GM21786 (cell line): ENCODE results near the gene SEC23B.
"Not testable (repeated sequence)": the region's sequence is repeated elsewhere in the genome, so short reads cannot be mapped to it uniquely, and the experiment has no call there.

Experiments used
- ATAC-seq: cut with Tn5 transposase; IDR thresholded peaks from one replicate; pipeline ENCODE4 v1.9.1; 2021; ENCODE audit not compliant: unreplicated experiment

SEC23B gene

DNA sequence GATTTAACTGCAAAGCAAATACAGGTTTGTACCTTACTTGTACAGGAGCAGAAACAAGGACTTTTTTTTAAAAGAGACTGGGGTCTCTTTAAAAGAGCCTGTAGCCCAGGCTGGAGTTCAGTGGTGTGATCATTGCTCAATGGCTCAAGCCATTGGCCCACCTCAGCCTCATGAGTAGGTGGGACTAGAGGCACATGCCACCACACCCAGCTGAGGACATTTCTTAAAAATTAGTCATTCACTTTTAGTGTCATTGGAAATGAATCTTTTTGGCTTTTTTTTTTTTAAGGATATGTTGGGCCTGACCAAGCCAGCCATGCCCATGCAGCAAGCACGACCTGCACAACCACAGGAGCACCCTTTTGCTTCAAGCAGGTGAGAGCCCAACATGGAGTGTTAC is 16.9 kb downstream of the SEC23B start:
- ATAC-seq, result no peak

DNA sequence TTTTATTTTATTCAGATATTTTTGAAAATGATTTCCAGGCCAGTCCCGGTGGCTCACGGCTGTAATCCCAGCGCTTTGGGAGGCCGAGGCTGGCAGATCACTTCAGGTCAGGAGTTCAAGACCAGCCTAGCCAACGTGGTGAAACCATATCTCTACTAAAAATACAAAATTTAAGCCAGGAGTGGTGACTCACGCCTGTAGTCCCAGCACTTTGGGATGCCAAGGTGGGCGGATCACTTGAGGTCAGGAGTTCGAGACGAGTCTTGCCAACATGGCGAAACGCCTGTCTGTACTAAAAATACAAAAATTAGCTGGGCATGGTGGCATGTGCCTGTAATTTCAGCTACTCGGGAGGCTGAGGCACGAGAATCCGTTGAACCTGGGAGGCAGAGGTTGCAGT is 19.0 kb downstream of the SEC23B start:
- not testable (repeated sequence) for ATAC-seq

DNA sequence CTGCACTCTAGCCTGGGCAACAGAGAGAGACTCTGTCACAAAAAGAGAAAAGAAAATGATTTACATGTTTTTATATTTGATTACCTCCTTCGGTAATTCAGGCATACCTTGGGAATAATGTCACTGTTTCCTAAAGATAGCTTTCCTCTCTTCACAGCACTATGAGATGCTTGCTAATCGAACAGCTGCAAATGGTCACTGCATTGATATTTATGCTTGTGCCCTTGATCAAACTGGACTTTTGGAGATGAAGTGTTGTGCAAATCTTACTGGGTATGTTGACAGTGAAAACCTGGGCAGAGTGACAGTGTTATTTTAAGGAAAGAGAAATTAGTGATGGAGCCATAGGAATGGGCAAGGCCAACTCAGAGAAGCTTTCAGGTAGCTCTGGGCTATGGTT is 19.6 kb downstream of the SEC23B start:
- no peak for ATAC-seq

DNA sequence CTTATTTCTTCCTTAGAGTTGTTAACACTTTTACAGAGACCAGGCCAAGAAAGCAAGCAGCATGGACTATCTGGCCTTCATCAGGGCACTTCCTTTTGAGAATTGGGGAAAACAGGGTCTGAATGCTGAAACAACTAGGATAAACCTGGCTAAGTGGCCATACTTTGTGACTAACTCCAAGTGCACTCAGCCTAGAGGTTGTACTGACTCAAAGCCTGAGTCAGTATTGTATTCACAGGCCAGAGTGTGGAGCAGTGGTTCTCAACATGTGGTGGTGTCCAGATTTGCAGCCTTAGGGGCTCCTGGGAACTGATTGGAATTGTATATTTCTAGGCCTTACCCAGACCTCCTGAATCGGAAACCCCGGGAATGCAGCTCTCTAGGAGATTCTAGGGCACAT is 20.1 kb downstream of the SEC23B start:
- no peak for ATAC-seq

DNA sequence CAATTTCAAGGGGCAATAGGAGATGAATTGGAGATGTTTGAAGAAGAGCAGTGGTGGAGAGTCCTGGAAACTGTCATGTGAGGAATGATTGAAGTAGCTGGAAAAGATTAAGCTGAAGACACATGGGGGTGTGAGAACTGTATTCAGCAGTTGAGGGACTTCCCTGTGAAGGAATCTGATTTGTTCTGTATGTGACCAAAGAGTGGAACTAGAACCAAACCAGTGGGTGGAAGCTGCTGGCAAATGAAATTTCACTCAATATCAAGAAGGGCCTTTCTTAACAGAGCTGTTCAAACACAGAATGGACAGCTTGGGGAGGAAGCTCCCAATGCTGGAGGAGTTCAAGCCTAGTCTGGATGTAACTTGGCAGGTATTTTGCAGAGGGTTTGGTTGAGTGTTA is 21.3 kb downstream of the SEC23B start:
- ATAC-seq, result no peak

DNA sequence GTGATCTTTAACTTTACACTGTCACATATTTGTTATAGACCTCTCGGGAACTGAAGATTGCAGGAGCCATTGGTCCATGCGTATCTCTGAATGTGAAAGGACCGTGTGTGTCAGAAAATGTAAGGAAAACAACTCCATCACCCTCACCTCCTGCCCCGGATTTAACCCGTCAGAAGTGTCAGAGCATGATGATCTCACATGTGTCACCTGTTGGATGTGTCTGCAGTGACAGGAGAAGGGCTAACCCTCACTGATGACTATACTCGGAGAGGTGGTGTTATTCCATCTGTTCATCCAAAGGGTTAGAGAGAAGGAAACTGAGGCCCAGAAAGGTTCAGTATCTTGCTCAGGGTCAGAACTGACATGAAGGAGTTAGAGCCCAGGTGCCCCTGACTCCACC is 24.9 kb downstream of the SEC23B start:
- no peak for ATAC-seq

DNA sequence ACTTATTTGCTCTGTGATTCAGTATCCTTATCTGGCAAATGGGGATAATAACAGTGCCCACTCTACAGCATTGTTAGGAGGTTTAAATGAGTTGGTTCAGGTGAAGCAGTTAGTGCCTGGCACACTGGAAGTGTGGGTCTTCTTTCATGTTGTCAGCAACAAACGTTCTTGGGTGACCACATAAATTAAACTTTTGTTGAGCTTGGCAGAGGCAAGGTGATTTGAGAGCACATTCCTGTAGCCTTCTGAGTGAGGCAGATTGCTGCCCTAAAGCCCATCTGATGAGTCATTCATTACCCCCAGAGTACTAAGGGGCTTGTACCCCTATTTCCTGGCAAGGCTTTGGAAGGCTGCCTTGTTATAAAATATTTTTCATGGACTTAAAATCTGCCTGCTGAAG is 25.8 kb downstream of the SEC23B start:
- ATAC-seq, result no peak

DNA sequence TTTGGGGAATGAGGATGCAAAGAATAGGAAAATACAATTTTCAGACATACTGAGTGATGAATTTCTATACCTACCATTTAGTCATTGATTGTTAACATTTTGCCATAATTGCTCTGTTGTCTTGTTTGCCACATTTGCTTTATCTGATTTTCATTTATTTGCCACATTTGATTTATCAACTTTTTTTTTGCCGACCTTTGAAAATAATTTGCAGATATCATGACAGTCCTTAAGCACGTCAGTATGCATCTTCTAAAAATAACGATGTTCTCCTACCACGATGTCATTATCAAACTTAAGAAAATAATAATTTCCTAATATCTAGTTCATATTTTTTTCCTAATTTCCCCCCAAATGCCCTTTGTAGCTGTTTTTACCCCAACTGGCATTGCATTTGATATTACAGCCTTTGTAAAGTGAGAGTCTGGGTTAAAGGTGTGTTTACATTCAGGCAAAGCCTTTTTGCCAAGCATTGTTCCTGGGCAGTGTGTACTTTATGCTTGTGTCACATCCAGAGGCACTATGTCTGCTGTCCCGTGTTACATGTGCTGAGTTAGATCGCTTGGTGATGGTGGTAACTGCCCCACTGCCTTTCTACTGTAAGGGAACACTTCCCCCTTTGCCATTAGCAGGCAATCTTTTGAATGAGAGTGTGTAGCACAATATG is 26.4 kb downstream of the SEC23B start:
- no peak for ATAC-seq

DNA sequence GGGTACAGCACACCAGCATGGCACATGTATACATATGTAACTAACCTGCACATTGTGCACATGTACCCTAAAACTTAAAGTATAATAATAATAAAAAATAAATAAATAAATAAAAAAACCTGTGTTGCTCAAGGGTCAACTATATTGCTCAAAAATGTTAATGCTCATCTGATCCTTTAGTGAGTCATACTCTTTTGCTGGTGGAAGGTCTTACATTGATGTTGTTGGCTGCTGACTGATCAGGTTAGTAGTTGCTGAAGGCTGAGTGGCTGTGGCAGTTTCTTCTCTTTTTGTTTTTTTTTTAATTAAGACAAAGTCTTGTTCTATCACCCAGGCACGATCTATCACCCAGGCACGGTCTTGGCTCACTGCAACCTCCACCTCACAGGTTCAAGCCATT is 29.9 kb downstream of the SEC23B start:
- no peak for ATAC-seq

DNA sequence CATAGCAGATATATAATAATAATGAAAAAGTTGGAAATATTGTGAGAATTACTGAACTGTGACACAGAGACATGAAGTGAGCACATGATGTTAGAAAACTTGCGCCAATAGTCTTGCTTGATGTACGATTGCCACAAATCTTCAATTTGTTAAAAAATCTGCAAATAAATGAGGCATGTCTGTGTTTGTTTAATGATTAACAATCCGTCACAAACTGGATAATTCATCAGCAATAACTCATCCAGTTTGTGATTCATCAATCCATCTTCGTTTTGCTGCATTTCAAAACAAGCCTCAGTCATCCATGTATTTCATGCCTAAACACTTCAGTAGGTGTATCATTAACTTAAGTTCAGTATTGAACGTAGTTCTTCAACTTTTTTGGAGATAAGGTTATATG is 34.0 kb downstream of the SEC23B start:
- no peak for ATAC-seq

DNA sequence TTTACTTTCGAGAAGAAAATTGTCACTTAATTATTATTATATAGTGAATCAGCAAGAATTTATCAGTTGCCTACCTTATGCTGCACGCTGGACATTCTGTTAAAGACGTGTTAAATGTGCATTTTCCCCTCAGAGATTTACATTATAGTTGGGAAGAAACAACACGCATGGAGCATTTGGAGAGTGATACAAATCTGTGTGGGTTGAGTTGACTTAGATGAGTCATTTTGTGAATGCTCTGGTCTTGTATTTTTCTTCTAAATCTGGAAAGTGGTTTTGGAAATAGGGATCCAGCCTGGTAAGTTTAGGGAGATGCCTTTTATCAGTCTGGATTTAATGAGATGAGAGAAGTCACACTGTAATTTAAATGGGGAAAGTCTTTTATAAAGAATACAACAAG is 35.5 kb downstream of the SEC23B start:
- ATAC-seq, result no peak

DNA sequence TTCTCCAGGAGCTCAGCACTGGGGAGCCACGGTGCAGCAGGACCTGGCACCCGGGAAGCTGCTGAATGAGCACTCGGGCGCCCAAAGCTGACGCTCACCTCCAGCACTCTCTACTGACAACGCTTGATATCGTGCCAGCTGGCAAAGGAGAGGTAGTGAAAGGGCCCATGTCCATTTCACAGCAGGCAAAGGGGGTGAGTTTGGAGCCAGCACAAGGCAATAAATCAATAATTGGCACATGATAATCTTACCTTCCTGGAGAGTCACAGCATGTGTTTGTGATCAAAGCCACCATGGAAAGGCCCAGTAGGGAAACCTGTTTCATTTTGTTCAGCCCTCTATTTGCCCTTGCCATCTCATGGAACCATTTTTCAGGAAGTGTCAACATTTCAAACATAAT is 36.2 kb downstream of the SEC23B start:
- no peak for ATAC-seq

DNA sequence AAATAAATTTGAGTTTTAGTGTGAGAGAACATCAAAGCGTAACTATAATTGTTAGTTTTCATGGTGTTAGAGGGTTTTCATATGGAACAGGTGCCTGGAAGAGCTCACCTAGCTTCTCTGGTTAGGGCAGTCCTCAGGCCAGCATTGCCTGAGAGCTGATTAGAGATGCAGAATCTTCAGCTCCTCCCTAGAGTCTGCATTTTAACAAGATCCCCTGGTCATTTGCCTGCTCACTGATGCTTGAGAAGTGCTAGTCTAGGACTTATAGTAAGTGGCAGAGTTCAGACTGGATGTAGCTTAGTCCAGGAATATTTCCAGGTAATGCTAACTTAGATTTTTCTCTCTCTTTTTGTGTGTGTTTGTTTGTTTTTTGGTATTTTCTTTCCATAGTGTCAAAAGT is 37.8 kb downstream of the SEC23B start:
- no peak for ATAC-seq

DNA sequence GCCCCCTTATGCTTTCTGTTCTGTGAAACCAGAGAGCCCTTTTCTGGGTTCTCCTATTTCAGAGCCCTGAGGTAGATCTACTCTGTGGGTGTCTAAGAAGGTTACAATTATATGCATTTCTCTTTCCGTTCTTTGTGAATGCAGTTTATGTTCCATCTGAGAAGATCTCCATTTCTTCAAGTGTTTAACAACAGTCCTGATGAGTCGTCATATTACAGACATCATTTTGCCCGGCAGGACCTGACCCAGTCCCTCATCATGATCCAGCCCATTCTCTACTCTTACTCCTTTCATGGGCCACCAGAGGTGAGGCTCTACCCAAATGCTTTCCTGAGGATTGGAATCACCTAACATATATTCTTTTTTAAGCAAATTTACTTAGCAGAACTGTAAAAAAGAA is 40.7 kb downstream of the SEC23B start:
- no peak for ATAC-seq

DNA sequence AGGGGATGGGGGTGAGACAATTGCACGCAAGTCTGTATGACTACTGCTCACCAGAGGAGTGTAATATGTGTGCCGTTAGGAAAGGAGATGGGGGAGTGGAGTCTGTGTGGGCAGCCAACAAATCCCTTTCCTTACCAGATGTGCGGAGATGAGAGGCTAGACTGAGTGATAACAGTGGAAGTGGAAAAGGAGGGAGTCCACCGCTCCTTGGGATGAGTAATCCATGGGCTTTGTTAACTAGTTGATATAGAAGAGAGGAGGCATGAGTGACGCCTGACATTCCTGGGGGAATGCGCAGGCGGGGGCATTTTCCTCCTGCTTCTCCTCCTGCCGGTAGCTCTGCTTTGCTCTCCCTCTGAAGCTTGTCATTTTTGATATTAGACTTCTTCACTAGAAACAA is 46.0 kb downstream of the SEC23B start:
- ATAC-seq, result no peak

DNA sequence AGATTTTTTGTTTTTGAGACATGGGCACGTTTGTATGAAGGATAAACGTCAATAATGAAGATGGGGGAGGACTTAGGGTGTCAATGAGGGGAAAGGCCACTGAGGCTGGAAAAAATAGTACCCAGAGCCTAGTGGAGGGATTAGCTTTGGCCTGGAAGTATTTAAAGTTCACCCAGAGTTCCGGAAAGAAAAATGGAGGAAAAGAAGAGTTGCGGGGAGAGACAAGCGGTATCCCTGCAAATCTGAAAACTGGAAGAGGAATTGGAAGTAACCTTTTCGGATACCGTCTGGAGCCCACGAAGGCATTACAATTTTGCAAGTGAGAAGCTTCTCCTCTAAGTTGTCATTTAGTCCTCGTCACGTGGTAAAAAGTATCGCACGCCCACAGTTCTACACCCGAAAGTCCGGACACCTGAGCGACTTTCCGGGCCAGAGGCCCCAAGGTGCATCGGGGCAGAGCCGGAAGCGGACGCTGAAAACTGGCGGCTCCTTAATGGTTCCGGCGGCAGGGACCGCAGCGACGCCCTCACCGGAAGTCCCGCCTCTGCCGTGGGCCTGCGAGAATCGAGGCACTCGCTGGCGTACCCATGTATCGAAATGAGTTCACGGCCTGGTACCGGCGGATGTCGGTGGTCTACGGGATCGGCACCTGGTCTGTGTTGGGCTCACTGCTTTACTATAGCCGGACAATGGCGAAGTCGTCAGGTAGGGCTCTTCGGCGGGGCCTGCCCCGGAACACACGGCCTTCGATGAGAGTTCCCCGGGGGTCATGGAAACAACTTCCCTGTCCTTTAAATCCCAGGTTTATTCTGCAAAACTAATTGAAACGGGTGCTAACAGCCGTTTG is 59.4 kb downstream of the SEC23B start, which contains the start of gene SMIM26:
SMIM26 (plus strand) TSS at position 541 of the 847 bp plus-strand sequence; CDS start at position 588, 47 bp downstream.
- peak; percentile 98 for ATAC-seq

DNA sequence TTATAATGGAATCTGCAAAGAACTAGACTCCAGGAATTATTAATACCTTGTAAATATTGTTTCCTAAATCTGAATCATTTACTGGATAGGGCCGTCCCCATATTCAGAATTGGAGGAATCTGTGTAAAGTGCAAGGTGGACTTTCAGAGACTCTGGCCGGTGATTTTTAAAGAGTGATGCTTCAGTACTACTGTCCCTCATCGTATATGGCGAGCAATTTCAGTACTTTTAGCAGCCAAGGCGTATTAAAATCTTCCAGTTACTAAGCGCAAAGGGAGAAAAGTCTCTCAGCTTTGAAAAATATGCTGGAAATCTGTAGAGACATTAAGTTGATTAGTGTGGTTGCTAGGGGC is 60.0 kb downstream of the SEC23B start:
- peak; percentile 10 for ATAC-seq

DNA sequence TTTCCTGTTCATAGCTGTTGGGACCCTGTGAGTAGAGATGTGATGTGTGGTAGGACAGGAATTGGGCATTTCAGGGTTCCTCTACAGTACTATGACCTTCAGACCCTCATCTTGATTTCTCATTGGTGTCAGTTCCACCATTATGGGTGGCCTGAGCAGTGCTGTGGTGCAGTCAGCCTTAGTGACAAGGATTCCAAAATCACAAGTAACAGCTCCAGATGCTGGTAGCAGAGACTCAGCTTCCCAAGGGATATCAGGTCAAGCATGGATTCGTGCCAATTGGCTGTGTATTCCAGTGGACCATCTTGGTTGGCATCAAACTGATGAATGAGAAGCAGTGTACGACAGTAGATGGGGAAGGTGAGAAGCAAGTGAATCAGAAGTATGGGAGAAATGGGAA is 63.3 kb downstream of the SEC23B start:
- ATAC-seq, result no peak

DNA sequence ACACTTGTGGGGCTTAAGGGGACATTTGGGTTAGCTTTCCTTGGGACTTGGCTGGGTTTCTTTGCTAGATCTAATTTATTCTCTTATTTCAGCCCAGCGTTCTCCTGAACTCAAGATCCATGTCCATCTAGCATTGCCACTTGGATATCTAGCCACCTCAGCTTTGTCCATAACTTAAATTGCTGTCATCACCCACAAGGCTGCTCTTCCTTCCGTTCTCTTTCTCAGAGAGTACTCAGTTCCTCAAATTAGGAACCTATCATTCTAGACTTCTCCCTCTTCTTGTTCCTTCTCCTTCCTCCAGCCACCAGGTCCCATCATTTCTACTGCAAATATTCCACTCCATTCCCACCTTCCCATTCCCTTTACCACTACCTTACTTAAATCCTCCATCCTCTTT is 63.8 kb downstream of the SEC23B start:
- no peak for ATAC-seq

DNA sequence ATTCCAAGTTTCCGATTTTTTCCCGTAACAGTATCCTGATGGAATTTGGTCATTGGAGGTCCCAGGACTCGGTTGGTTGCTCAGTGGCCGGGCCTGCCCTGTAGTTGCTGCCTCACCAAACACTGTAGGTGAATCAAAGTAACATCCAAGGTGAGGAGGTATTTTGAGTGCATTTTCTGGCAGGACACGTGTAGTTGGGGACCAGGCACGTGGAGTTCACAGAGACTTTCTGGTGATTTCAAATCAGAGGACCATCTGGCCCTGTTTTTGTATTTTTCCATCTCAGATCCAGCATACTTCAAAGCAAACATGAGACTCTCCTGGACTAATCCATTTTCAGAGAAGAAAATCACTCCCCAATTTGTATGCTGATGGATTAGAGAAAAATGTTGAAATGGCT is 70.2 kb downstream of the SEC23B start:
- no peak for ATAC-seq

DNA sequence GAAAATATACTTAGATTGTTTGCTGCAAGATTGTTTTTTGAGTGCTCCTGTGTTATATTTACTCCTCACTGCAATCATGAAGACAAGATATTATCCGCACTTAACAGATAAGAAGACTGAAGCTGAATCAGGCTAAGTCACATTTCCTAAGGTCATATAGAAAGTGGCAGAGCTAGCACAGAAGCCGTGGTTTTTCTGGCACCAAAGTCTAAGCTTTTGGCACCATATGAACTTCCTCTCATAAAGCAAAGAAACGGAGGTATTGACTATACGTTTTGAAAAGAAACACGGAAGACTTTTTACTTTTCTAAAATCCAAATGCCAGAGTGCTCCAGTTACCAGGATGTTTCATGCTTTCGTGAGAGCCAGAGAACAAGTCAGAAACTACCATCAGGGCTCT is 70.8 kb downstream of the SEC23B start:
- no peak for ATAC-seq

DNA sequence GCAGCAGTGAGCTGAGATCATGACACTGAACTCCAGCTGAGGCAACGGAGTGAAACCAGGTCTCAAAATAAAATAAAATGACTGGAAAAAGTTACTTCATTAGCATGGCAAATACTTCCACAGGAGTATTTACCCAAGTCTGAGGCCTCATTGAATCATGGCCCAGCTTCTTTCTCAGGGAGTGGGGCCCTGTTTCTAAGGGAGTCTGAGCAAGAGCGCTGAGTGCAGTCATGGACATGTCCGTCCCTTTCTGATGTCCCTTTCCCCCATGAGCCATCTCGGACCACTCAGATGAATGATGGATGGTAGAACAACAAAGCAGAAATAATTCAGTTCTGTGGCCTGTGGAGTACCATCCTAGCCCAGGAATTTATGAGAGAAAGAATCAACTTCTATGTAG is 72.3 kb downstream of the SEC23B start:
- no peak for ATAC-seq

DNA sequence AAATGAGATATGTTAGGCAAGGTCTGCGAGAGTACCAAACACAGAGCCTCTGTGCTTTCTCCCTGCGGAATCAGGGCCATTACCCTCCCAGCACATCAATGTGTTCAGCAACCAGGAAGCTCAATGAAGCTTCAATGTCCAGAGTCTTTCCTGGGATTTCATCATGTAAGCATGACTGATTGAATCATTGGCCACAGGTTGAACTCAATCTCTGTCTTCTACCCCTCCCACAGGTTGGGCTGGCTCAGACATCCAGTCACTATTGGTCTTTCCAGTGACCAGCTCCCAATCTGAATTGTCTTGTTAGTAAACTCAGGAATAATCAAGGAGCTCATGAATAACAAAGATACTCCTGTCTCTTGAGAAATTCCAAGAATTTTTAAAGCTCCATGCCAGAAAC is 77.4 kb downstream of the SEC23B start:
- ATAC-seq, result no peak
